ENCODE results near the gene TRAPPC3.

The TRAPPC3 gene

GRCh38 chr1:36125129-36125991, 23.9 kb downstream of the TRAPPC3 start, which contains the start of gene COL8A2:
Gene COL8A2, minus strand, starts transcription at chr1:36125222. Its CDS starts 24,980 bp downstream, at chr1:36100242.
- DNase-seq: no peak

GRCh38 chr1:36124404-36125128, 24.7 kb downstream of the TRAPPC3 start:
- no peak for DNase-seq

- DNase-seq: no peak
These were observed 25.9 kb downstream of the TRAPPC3 start for GRCh38 chr1:36123356-36123755.

- no peak for DNase-seq
These were observed 26.9 kb downstream of the TRAPPC3 start for GRCh38 chr1:36122062-36123030.

- DNase-seq: no peak
These were observed 29.8 kb downstream of the TRAPPC3 start for GRCh38 chr1:36119456-36119855.

GRCh38 chr1:36118447-36119204, 30.7 kb downstream of the TRAPPC3 start:
- DNase-seq: no peak

GRCh38 chr1:36116901-36117300, 32.4 kb downstream of the TRAPPC3 start:
- DNase-seq: no peak

- DNase-seq: no peak
These were observed 33.4 kb downstream of the TRAPPC3 start for GRCh38 chr1:36115931-36116330.

GRCh38 chr1:36115200-36115669, 34.1 kb downstream of the TRAPPC3 start:
- DNase-seq: no peak

- DNase-seq: no peak
These were observed 34.9 kb downstream of the TRAPPC3 start for GRCh38 chr1:36114371-36114770.

- no peak for DNase-seq
These were observed 36.5 kb downstream of the TRAPPC3 start for GRCh38 chr1:36112823-36113222.

- DNase-seq: no peak
These were observed 38.1 kb downstream of the TRAPPC3 start for GRCh38 chr1:36111151-36111550.

GRCh38 chr1:36109041-36109679, 40.1 kb downstream of the TRAPPC3 start:
- DNase-seq: no peak

GRCh38 chr1:36108314-36108713, 41.0 kb downstream of the TRAPPC3 start:
- no peak for DNase-seq

- no peak for DNase-seq
These were observed 41.9 kb downstream of the TRAPPC3 start for GRCh38 chr1:36107394-36107793.

- no peak for DNase-seq
These were observed 43.0 kb downstream of the TRAPPC3 start for GRCh38 chr1:36106269-36106668.

- no peak for DNase-seq
These were observed 47.7 kb downstream of the TRAPPC3 start for GRCh38 chr1:36101546-36101945.

GRCh38 chr1:36100376-36100775, 48.9 kb downstream of the TRAPPC3 start:
- no peak for DNase-seq

- peak; percentile 77 for DNase-seq
These were observed 49.5 kb downstream of the TRAPPC3 start for GRCh38 chr1:36099681-36100341.

- DNase-seq: no peak
These were observed 50.5 kb downstream of the TRAPPC3 start for GRCh38 chr1:36098650-36099365.

All from NCI-H510A (cell line).